WTC11 (cell line): ENCODE measurements around the gene GUCA2B.

Experiments
- E2F5 ChIP-seq: sonication (generic); formaldehyde crosslinking; IDR thresholded peaks from 2 replicates; pipeline ENCODE4 v1.8.1; 2022; ENCODE audit warnings: mild to moderate bottlenecking, moderate library complexity, missing genetic modification reagents
- NFYB ChIP-seq: sonication (generic); formaldehyde crosslinking; conservative IDR thresholded peaks from 2 replicates; pipeline ENCODE4 v1.8.0; 2022; ENCODE audit warnings: low read depth, missing genetic modification reagents

GRCh38 chr1:42164551-42165420, 11.6 kb downstream of the GUCA2B start, which contains the start of gene GUCA2A:
- no peak for TF ChIP-seq E2F5
- no peak for TF ChIP-seq NFYB (CRISPR knock-in tag)
